ENCODE data around the gene SLC44A3. TPM values are rescaled to one million over a fixed set of nuclear protein-coding genes. Genes with fewer than 3 reads are reported as not detected.

SLC44A3 gene
- total RNA-seq, 1 donor from 2014 or later: 2.6 TPM

DNA sequence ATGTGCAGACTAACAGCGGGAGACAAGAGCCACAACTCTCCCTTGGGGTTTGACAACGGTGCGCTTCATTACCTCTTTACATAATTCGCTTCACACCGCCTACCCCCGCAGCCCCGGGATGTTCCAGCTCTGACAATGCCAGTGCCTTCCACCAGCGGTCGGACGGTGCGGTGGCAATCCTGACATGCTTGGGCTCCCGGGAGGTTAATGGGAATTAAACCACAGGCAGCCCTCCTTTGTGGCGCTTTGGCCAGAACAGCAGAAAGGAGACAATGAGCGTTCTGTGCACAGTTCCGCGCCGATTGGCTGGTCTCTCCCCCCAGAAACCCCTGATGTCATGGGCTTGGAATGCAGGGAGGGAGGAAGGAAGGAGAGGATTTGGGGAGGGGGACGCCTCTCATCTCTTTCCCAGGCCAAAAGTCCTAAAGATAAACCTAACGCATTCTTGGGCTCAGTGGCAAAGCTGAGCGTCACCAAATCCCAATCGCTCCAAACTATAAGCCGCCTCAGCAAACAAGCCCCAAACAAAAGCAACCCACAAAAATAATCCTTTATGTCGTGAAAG, 105.5 kb downstream of the SLC44A3 start:
- peak overlapping the region; percentile 73 to 84 (median 74) for H3K4me3 ChIP-seq (ENCODE audit: low read length in 3 of 3)
- H3K9ac ChIP-seq (ENCODE audit: low read depth in 1 of 3, low read length in 3 of 3): peak overlapping the region; percentile 81 to 90 (median 86)
- peaks cover 11 to 32% (median 19%) of the 10 kb centered on the region in 3 donors for H3K4me1 ChIP-seq (ENCODE audit: control insufficient read depth in 3 of 3, insufficient read depth in 3 of 3, low read length in 3 of 3)
- H3K27me3 ChIP-seq (ENCODE audit: control insufficient read depth in 3 of 3, insufficient read depth in 3 of 3, low read length in 3 of 3): peaks cover 11 to 44% (median 30%) of the 10 kb centered on the region in 3 donors
- H3K36me3 ChIP-seq (ENCODE audit: control insufficient read depth in 3 of 3, insufficient read depth in 3 of 3, low read length in 3 of 3): no peaks in the 10 kb centered on the region
- H3K27ac ChIP-seq (ENCODE audit: low read depth, low read length): peak overlapping the region; percentile 92
- H3K9me3 ChIP-seq (ENCODE audit: control insufficient read depth in 3 of 3, low read length in 3 of 3): no peaks in the 10 kb centered on the region

DNA sequence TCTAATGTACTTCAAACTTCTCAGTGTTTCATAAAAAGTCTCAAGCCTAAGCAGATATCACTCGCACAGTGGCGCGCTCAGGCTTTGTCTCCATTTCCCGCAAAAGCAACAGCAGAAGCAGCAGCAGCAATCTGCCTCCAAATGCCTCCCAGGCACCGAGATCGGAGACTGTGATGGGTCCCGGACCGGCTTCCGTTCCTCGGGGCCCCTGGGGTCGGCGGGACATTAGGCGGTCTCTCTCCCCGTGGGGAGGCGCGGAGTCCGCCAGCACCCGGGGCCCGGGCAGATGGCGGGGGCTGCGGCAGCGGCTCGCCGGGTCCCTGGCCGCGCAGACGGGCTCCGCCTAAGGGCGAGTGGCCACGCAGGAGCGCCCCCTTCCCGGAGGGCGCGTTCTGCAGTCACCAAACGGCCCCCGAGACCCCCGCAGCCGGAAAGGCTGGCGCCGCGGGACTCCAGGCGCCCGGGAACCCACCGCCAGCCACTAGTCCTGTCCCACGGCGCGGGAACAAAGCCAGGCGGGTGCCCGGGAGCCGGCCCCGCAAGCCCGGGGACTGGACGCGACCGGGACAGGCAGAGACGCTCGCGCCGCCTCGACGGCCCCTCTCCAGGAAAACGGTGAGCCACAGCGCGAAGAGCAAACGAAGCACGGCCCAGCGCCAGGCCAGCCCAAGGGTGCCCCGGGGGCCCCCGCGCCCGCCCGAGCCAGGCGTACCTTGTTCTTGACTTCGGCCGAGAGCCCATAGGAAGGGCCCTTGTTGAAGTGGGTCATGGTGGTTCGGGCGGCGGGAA, 106.2 kb downstream of the SLC44A3 start:
- H3K9ac ChIP-seq (ENCODE audit: low read depth in 1 of 3, low read length in 3 of 3): peak overlapping the region; percentile 81 to 90 (median 86)
- H3K27ac ChIP-seq (ENCODE audit: low read depth, low read length): peak overlapping the region; percentile 92
- peaks cover 11 to 44% (median 30%) of the 10 kb centered on the region in 3 donors for H3K27me3 ChIP-seq (ENCODE audit: control insufficient read depth in 3 of 3, insufficient read depth in 3 of 3, low read length in 3 of 3)
- peaks cover 9 to 32% (median 19%) of the 10 kb centered on the region in 3 donors for H3K4me1 ChIP-seq (ENCODE audit: control insufficient read depth in 3 of 3, insufficient read depth in 3 of 3, low read length in 3 of 3)
- no peaks in the 10 kb centered on the region for H3K36me3 ChIP-seq (ENCODE audit: control insufficient read depth in 3 of 3, insufficient read depth in 3 of 3, low read length in 3 of 3)
- peak overlapping the region; percentile 73 to 84 (median 74) for H3K4me3 ChIP-seq (ENCODE audit: low read length in 3 of 3)
- H3K9me3 ChIP-seq (ENCODE audit: control insufficient read depth in 3 of 3, low read length in 3 of 3): no peaks in the 10 kb centered on the region

DNA sequence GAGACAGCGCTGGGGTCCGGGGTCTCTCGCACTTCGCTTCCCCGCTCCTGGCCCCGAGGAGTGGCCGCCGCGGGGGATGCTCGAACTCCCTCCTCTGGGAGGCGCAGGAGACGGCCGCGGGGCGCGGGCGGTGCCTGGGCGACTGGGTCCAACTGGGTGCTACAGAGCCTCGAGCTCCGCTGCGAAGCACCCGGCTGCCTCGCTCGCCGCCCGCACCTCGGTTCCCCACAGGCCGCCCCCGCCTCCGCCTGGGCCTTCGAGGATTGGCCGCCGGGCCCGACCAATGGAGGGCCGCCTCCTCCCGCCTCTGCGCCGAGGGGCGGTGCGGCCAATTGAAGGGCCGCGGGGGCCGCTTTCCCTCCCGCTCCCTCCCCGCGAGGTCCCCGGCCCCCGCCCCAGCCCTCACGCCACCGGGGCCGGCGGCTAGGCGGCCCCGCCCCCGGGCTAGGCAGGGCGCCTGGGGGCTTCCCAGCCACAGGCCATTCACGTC, 106.8 kb downstream of the SLC44A3 start, which contains the start of gene CNN3:
Gene CNN3, minus strand, starts transcription at position 196 of the 490 bp plus-strand sequence. CDS start 216 bp downstream, outside the sequence.
- H3K4me1 ChIP-seq (ENCODE audit: control insufficient read depth in 3 of 3, insufficient read depth in 3 of 3, low read length in 3 of 3): peaks cover 9 to 32% (median 19%) of the 10 kb centered on the region in 3 donors
- no peaks in the 10 kb centered on the region for H3K36me3 ChIP-seq (ENCODE audit: control insufficient read depth in 3 of 3, insufficient read depth in 3 of 3, low read length in 3 of 3)
- H3K9me3 ChIP-seq (ENCODE audit: control insufficient read depth in 3 of 3, low read length in 3 of 3): no peaks in the 10 kb centered on the region
- H3K27me3 ChIP-seq (ENCODE audit: control insufficient read depth in 3 of 3, insufficient read depth in 3 of 3, low read length in 3 of 3): peaks cover 11 to 44% (median 30%) of the 10 kb centered on the region in 3 donors
- H3K9ac ChIP-seq (ENCODE audit: low read depth in 1 of 3, low read length in 3 of 3): peak within 1 kb of the TSS; percentile 81 to 90 (median 86)
- peak within 1 kb of the TSS; percentile 92 for H3K27ac ChIP-seq (ENCODE audit: low read depth, low read length)
- peak within 1 kb of the TSS; percentile 73 to 84 (median 74) for H3K4me3 ChIP-seq (ENCODE audit: low read length in 3 of 3)

DNA sequence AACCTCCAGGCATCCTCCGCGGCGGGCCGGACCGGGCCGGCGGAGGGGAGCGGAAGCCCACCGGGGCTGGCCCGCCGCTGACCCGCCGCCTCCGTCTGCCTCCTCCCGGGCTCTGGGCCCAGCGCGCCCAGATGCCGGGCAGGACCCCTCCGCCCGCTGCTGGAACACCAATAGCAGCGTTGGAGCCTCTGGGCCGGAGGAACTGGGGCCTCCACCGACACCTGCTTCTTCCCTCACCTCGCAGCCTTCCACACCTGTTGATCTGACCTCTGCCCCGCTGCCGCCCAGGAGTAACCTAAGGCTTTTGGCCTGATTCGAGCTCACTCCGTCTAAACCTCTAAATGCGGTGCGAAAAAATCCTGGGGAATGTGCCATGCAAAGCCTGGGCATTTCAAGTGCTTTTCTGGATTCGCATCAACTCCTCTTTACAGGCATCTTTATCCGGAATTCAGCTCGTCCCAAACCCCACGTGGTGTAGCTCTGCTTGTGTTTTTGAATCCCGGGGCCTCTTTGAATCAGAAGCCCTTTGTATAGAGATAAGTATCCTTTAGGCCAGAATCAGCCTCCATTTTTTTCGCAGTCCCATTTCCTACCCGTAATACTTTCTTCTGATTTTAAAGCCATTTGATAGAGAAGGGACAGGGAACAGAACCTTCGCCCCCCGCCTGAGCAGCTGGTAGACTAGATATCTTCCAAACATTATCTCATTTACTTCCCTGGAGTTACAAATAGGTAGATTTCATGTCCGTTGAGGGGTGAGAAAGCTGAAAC, 107.4 kb downstream of the SLC44A3 start:
- peak overlapping the region; percentile 74 to 79 (median 75) for H3K9ac ChIP-seq (ENCODE audit: low read depth in 1 of 3, low read length in 3 of 3)
- H3K4me3 ChIP-seq (ENCODE audit: low read length in 3 of 3): peak overlapping the region; percentile 57 to 75 (median 66)
- no peaks in the 10 kb centered on the region for H3K9me3 ChIP-seq (ENCODE audit: control insufficient read depth in 3 of 3, low read length in 3 of 3)
- peaks cover 9 to 28% (median 19%) of the 10 kb centered on the region in 3 donors for H3K4me1 ChIP-seq (ENCODE audit: control insufficient read depth in 3 of 3, insufficient read depth in 3 of 3, low read length in 3 of 3)
- no peaks in the 10 kb centered on the region for H3K36me3 ChIP-seq (ENCODE audit: control insufficient read depth in 3 of 3, insufficient read depth in 3 of 3, low read length in 3 of 3)
- H3K27ac ChIP-seq (ENCODE audit: low read depth, low read length): peak overlapping the region; percentile 91
- peaks cover 8 to 44% (median 30%) of the 10 kb centered on the region in 3 donors for H3K27me3 ChIP-seq (ENCODE audit: control insufficient read depth in 3 of 3, insufficient read depth in 3 of 3, low read length in 3 of 3)

DNA sequence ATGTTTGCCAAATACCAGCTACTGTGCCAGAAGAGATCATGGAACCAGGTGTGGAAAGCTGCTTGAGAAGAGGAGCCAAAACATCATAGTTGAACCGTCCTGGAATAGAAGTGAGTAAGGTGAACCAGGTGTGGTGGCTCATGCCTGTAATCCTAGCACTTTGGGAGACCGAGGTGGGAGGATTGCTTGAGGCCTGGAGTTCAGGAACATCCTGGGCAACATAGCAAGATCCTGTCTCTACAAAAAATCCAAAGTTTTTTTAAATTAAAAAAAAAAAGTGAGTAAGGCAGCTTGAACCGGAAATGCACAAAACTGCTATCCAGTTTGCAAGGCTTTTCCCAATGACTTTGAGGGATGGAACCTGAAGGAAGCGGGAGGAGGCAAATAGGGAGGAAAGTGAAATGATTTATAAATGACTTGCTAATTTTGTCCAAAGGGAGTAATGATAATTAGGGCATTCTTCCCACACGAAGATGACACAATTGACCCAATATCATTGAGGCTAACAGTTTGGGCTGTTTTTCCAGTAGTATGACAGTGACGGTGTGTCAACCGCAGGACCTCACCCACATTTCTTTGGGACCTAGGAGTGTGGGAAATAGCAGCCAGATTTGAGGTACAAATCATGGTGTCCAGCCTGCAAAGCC, 108.3 kb downstream of the SLC44A3 start:
- Histone ChIP-seq H3K27ac (ENCODE audit: low read depth, low read length) (peak overlapping the region; percentile 91), H3K9me3 (ENCODE audit: control insufficient read depth in 3 of 3, low read length in 3 of 3) (no peaks in the 10 kb centered on the region), H3K4me1 (ENCODE audit: control insufficient read depth in 3 of 3, insufficient read depth in 3 of 3, low read length in 3 of 3) (peaks cover 9 to 22% (median 19%) of the 10 kb centered on the region in 3 donors), H3K27me3 (ENCODE audit: control insufficient read depth in 3 of 3, insufficient read depth in 3 of 3, low read length in 3 of 3) (peaks cover 5 to 44% (median 30%) of the 10 kb centered on the region in 3 donors), H3K36me3 (ENCODE audit: control insufficient read depth in 3 of 3, insufficient read depth in 3 of 3, low read length in 3 of 3) (no peaks in the 10 kb centered on the region), H3K4me3 (ENCODE audit: low read length in 3 of 3) (peak overlapping the region in 1 of 3 donors; percentile 75), H3K9ac (ENCODE audit: low read depth in 1 of 3, low read length in 3 of 3) (peak overlapping the region in 1 of 3 donors; percentile 74)

DNA sequence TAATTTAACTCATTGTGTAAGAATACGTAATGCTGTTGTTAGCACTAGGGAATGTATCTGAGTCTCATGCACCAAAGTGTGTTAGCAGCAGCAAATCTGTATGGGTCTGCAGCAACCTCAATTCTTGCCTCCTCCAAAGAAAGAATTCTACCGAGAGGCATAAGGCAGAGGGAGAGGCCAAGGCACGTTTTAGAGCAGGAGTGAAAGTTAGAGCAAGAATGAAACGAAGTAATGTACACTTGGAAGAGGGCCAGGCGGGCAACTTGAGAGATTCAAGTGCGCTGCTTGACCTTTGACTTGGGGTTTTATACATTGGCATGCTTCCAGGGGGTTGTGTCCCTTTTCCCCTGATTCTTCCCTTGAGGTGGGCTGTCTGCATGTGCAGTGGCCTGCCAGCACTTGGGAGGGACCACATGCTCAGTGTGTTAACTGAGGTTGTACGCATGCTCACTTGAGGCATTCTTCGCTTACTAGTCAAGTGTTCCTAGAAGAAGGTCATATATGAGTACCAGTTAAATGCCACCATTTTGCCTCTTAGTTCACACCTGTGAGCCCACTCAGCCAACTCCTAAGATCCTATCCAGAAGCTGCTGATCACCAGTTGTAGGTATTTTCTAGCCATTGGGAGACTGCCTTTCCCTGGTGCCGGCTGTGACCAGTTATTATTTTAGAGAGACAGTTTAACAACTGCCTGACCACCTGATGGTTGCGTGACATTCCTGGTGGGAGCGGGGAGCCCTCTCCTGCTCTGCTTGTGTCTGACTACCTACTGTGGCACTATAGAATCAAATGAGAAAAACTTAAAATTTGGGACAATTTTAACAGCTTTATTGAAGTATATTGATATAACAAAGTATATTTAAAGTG, 109.4 kb downstream of the SLC44A3 start:
- H3K9me3 ChIP-seq (ENCODE audit: control insufficient read depth in 3 of 3, low read length in 3 of 3): no peaks in the 10 kb centered on the region
- peak overlapping the region in 2 of 3 donors; percentile 44 to 46 for H3K4me3 ChIP-seq (ENCODE audit: low read length in 3 of 3)
- H3K36me3 ChIP-seq (ENCODE audit: control insufficient read depth in 3 of 3, insufficient read depth in 3 of 3, low read length in 3 of 3): no peaks in the 10 kb centered on the region
- H3K27me3 ChIP-seq (ENCODE audit: control insufficient read depth in 3 of 3, insufficient read depth in 3 of 3, low read length in 3 of 3): peaks cover 5 to 36% (median 23%) of the 10 kb centered on the region in 3 donors
- H3K9ac ChIP-seq (ENCODE audit: low read depth in 1 of 3, low read length in 3 of 3): no peak overlapping the region
- H3K4me1 ChIP-seq (ENCODE audit: control insufficient read depth in 3 of 3, insufficient read depth in 3 of 3, low read length in 3 of 3): peaks cover 9 to 19% (median 13%) of the 10 kb centered on the region in 3 donors
- no peak overlapping the region for H3K27ac ChIP-seq (ENCODE audit: low read depth, low read length)

DNA sequence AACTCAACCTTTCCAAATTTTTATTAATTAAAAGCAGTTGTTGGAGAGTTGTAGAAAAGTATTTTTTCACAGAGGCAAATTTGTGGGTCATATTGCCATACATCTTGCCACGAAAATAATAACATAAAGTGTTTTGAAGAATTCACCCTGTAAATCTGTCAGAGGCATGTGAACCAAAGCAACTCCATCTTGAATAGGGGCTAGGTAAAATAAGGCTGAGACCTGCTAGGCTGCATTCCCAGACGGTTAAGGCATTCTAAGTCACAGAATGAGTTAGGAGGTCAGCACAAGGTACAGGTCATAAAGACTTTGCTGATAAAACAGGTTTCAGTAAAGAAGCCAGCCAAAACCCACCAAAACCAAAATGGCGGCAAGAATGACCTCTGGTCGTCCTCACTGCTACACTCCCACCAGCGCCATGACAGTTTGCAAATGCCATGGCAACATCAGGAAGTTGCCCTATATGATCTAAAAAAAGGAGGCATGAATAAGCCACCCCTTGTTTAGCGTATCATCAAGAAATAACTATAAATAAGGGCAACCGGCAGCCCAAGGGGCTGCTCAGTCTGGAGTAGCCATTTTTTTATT, 111.2 kb downstream of the SLC44A3 start:
- H3K27ac ChIP-seq (ENCODE audit: low read depth, low read length): no peak overlapping the region
- no peak overlapping the region for H3K4me3 ChIP-seq (ENCODE audit: low read length in 3 of 3)
- no peaks in the 10 kb centered on the region for H3K9me3 ChIP-seq (ENCODE audit: control insufficient read depth in 3 of 3, low read length in 3 of 3)
- H3K27me3 ChIP-seq (ENCODE audit: control insufficient read depth in 3 of 3, insufficient read depth in 3 of 3, low read length in 3 of 3): peaks cover 2 to 23% (median 8%) of the 10 kb centered on the region in 3 donors
- no peak overlapping the region for H3K9ac ChIP-seq (ENCODE audit: low read depth in 1 of 3, low read length in 3 of 3)
- H3K4me1 ChIP-seq (ENCODE audit: control insufficient read depth in 3 of 3, insufficient read depth in 3 of 3, low read length in 3 of 3): peaks cover 3 to 10% (median 8%) of the 10 kb centered on the region in 3 donors
- H3K36me3 ChIP-seq (ENCODE audit: control insufficient read depth in 3 of 3, insufficient read depth in 3 of 3, low read length in 3 of 3): no peaks in the 10 kb centered on the region

DNA sequence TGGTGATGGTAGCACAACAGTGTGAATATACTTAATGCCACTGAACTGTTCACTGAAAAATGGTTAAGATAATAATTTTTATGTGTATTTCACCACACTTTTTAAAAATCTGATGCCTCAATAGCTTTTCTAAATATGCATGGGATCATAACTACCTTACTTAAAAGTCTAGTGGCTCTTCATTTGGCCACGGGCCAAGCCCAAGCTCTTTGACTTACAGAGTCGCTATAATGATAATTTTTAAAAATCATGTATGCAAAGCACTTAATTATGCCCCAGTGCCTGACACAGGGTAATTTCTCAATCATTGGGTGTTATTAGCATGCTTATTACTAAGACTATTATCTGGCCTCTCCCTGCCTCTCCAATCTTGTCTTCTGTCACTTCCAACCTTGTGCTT, 114.4 kb downstream of the SLC44A3 start:
- H3K9ac ChIP-seq (ENCODE audit: low read depth in 1 of 3, low read length in 3 of 3): no peak overlapping the region
- H3K27me3 ChIP-seq (ENCODE audit: control insufficient read depth in 3 of 3, insufficient read depth in 3 of 3, low read length in 3 of 3): peaks cover 0 to 4% (median 2%) of the 10 kb centered on the region in 3 donors
- peaks cover 0 to 4% (median 0%) of the 10 kb centered on the region in 3 donors for H3K4me1 ChIP-seq (ENCODE audit: control insufficient read depth in 3 of 3, insufficient read depth in 3 of 3, low read length in 3 of 3)
- no peaks in the 10 kb centered on the region for H3K9me3 ChIP-seq (ENCODE audit: control insufficient read depth in 3 of 3, low read length in 3 of 3)
- no peak overlapping the region for H3K4me3 ChIP-seq (ENCODE audit: low read length in 3 of 3)
- no peaks in the 10 kb centered on the region for H3K36me3 ChIP-seq (ENCODE audit: control insufficient read depth in 3 of 3, insufficient read depth in 3 of 3, low read length in 3 of 3)
- no peak overlapping the region for H3K27ac ChIP-seq (ENCODE audit: low read depth, low read length)
